Mesenchymal stem cell (in vitro differentiated cells and primary cell): ENCODE data around the gene MANEAL.

Experiments used
- DNase-seq: peaks from one replicate; pipeline ENCODE4 v3.0.0-alpha.2; 2013
- H2AFZ ChIP-seq: one replicate; pipeline ENCODE4 v1.6.1; 2013; ENCODE audit warnings: low read depth, mild to moderate bottlenecking, control low read depth, inconsistent platforms, low read length, moderate library complexity
- H2AK5ac ChIP-seq: 2 replicates; pipeline ENCODE4 v1.6.1; 2013; ENCODE audit warnings: low read length, moderate library complexity, mild to moderate bottlenecking, inconsistent platforms; ENCODE audit not compliant: severe bottlenecking
- H2BK120ac ChIP-seq: one replicate; pipeline ENCODE4 v1.6.1; 2013; ENCODE audit warnings: low read depth, mild to moderate bottlenecking, inconsistent platforms, low read length, moderate library complexity
- H2BK12ac ChIP-seq, 2 experiments: one replicate each; pipeline ENCODE4 v1.6.1; 2013; ENCODE audit warnings: inconsistent platforms in 2 of 2, low read length in 2 of 2, mild to moderate bottlenecking in 2 of 2, moderate library complexity in 2 of 2, control low read depth in 1 of 2
- H2BK15ac ChIP-seq: one replicate; pipeline ENCODE4 v1.6.1; 2013; ENCODE audit warnings: mild to moderate bottlenecking, low read depth, inconsistent platforms; ENCODE audit not compliant: poor library complexity, severe bottlenecking
- H2BK5ac ChIP-seq: 2 replicates; pipeline ENCODE4 v1.6.1; 2013; ENCODE audit warnings: low read depth, mild to moderate bottlenecking, low read length, control low read depth, inconsistent platforms; ENCODE audit not compliant: poor library complexity, severe bottlenecking
- H3K14ac ChIP-seq, 2 experiments: one replicate each; pipeline ENCODE4 v1.6.1; 2013; ENCODE audit warnings: inconsistent platforms in 2 of 2, low read length in 2 of 2, control low read depth in 1 of 2, mild to moderate bottlenecking in 1 of 2, moderate library complexity in 1 of 2
- H3K18ac ChIP-seq, 2 experiments: one replicate each; pipeline ENCODE4 v1.6.1; 2013; ENCODE audit warnings: inconsistent platforms in 2 of 2, low read length in 2 of 2, control low read depth in 1 of 2, low read depth in 1 of 2, mild to moderate bottlenecking in 1 of 2
- H3K23ac ChIP-seq, 2 experiments: one replicate each; pipeline ENCODE4 v1.6.1; 2013; ENCODE audit warnings: inconsistent platforms in 2 of 2, low read length in 2 of 2, mild to moderate bottlenecking in 2 of 2, moderate library complexity in 2 of 2, control low read depth in 1 of 2
- H3K27ac ChIP-seq: 2 replicates; pipeline ENCODE4 v1.5.1; 2013; ENCODE audit warnings: mild to moderate bottlenecking, moderate library complexity, low read length, control low read depth, inconsistent platforms; ENCODE audit not compliant: poor library complexity, severe bottlenecking
- H3K27me3 ChIP-seq, 2 experiments: 2 replicates each; pipeline versions ENCODE4 v1.6.1 to v1.7.0; 2013; ENCODE audit warnings: low read length in 2 of 2, mild to moderate bottlenecking in 2 of 2, moderate library complexity in 2 of 2, control low read depth in 1 of 2, inconsistent platforms in 1 of 2; ENCODE audit not compliant: control insufficient read depth in 1 of 2, insufficient read depth in 1 of 2
- H3K36me3 ChIP-seq, 2 experiments: 2 replicates each; pipeline versions ENCODE4 v1.6.1 to v1.7.0; 2013; ENCODE audit warnings: low read length in 2 of 2, control low read depth in 1 of 2, inconsistent platforms in 1 of 2, low read depth in 1 of 2, mild to moderate bottlenecking in 1 of 2; ENCODE audit not compliant: insufficient read depth in 2 of 2, control insufficient read depth in 1 of 2
- H3K4ac ChIP-seq, 2 experiments: one replicate each; pipeline ENCODE4 v1.6.1; 2013; ENCODE audit warnings: inconsistent platforms in 2 of 2, low read length in 2 of 2, mild to moderate bottlenecking in 2 of 2, moderate library complexity in 2 of 2, control low read depth in 1 of 2, low read depth in 1 of 2
- H3K4me1 ChIP-seq: 2 replicates; pipeline ENCODE4 v1.6.1; 2013; ENCODE audit warnings: low read depth, low read length, control low read depth; ENCODE audit not compliant: control insufficient read depth, insufficient read depth
- H3K4me2 ChIP-seq: 2 replicates; pipeline ENCODE4 v1.6.1; 2013; ENCODE audit warnings: low read length, mild to moderate bottlenecking, inconsistent platforms; ENCODE audit not compliant: poor library complexity, severe bottlenecking
- H3K4me3 ChIP-seq, 2 experiments: 2 replicates each; pipeline versions ENCODE4 v1.5.1 to v1.7.0; 2013; ENCODE audit warnings: low read length in 2 of 2, mild to moderate bottlenecking in 2 of 2, control low read depth in 1 of 2, low read depth in 1 of 2; ENCODE audit not compliant: insufficient read depth in 1 of 2
- H3K79me1 ChIP-seq: replicated peaks from 2 replicates; pipeline ENCODE4 v1.6.1; 2013; ENCODE audit warnings: mild to moderate bottlenecking, control low read depth, low read length, inconsistent platforms; ENCODE audit not compliant: poor library complexity, severe bottlenecking
- H3K9ac ChIP-seq: 2 replicates; pipeline ENCODE4 v1.7.0; 2013; ENCODE audit warnings: mild to moderate bottlenecking, low read length, moderate library complexity
- H3K9me3 ChIP-seq: 2 replicates; pipeline ENCODE4 v1.7.0; 2013; ENCODE audit warnings: mild to moderate bottlenecking, low read length; ENCODE audit not compliant: control insufficient read depth
- H4K8ac ChIP-seq: one replicate; pipeline ENCODE4 v1.6.1; 2013; ENCODE audit warnings: inconsistent platforms, mild to moderate bottlenecking, low read length, moderate library complexity
- H4K91ac ChIP-seq: one replicate; pipeline ENCODE4 v1.6.1; 2013; ENCODE audit warnings: mild to moderate bottlenecking, low read length, inconsistent platforms
- WGBS: methylation state at CpG from one replicate; pipeline ENCODE4 v1.1.7; 2013; ENCODE audit warnings: mixed read lengths; 5-methylcytosine and 5-hydroxymethylcytosine counted together

MANEAL gene

DNA sequence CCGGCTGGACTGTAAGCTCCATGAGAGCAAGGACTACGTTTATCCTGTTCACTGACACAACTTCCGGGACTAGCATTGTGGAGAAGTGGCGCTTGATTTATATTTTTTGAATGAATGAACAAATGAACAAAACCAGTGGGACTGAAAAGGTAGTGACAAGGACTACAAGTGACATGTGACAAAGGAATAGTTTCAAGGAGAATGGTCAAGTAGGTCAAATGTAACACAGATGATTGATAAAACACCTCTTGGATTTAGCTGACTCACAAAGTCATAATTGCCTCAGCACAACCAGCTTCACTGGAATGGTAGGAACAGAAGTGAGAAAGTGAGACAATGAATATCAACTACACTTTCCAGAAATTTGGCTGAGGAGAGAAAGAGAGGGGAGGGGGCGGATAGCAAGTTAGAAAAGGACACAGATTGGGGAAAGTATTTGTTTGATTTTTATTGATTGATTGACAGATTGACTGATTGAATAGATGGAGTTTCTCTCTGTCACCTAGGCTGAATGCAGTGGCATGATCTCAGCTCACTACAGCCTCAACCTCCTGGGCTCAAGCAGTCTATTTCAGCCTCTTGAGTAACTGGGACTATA is 51.5 kb downstream of the MANEAL start:
- no peak overlapping the region for H2BK120ac ChIP-seq
- no peak overlapping the region for H3K4me3 ChIP-seq
- no peak overlapping the region for H3K9ac ChIP-seq
- no peak overlapping the region for H3K18ac ChIP-seq
- no peak overlapping the region for H3K14ac ChIP-seq
- H3K4ac ChIP-seq = no peak overlapping the region
- 98% methylated on average over 5 of the region's 5 CpGs for WGBS
- H2BK5ac ChIP-seq = no peak overlapping the region
- H2BK15ac ChIP-seq = no peak overlapping the region
- peaks cover 27% of the 10 kb centered on the region for H3K79me1 ChIP-seq
- H4K91ac ChIP-seq = no peak overlapping the region
- no peak overlapping the region for H3K4me2 ChIP-seq
- DNase-seq = no peak
- H3K23ac ChIP-seq = no peak overlapping the region
- no peak overlapping the region for H2AFZ ChIP-seq
- peak overlapping the region; percentile 50 for H2AK5ac ChIP-seq
- no peak overlapping the region for H2BK12ac ChIP-seq
- peaks cover 15 to 77% of the 10 kb centered on the region in 2 experiments for H3K36me3 ChIP-seq
- no peak overlapping the region for H4K8ac ChIP-seq
- no peaks in the 10 kb centered on the region for H3K9me3 ChIP-seq
- H3K27ac ChIP-seq = peak overlapping the region; percentile 60
- no peaks in the 10 kb centered on the region for H3K27me3 ChIP-seq
- peaks cover 11% of the 10 kb centered on the region for H3K4me1 ChIP-seq

DNA sequence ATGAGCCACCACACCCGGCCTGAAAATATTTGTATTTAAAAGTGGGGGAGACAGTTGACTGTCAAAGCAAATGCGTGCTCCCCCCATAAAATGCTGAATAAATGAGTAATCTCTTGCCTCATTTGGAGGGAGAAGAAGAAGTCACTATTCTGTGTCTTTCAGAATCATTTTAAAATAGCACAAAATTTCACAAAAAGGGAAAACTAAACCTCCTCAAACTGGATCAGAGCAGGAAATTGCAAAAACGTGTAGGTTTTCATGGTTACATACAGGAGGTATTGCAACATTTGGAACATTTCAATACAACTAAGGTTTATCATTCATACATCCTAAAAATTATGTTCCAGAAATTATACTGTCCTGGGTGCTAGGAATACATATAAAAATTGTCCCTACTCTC is 52.1 kb downstream of the MANEAL start:
- Histone ChIP-seq H3K4ac (no peak overlapping the region), H3K4me1 (peaks cover 9% of the 10 kb centered on the region), H3K27me3 (no peaks in the 10 kb centered on the region), H3K4me2 (no peak overlapping the region), H2BK15ac (no peak overlapping the region), H4K91ac (no peak overlapping the region), H3K14ac (no peak overlapping the region), H2AFZ (no peak overlapping the region), H3K79me1 (peaks cover 25% of the 10 kb centered on the region), H3K4me3 (no peak overlapping the region), H3K18ac (no peak overlapping the region), H2BK120ac (no peak overlapping the region), H3K27ac (no peak overlapping the region), H3K9ac (no peak overlapping the region), H2BK5ac (no peak overlapping the region), H2AK5ac (peak overlapping the region; percentile 50), H4K8ac (no peak overlapping the region), H3K23ac (no peak overlapping the region), H3K9me3 (no peaks in the 10 kb centered on the region), H3K36me3 (peaks cover 13 to 70% of the 10 kb centered on the region in 2 experiments), H2BK12ac (no peak overlapping the region)
- no peak for DNase-seq
- 100% methylated on average over 1 of the region's 3 CpGs for WGBS

DNA sequence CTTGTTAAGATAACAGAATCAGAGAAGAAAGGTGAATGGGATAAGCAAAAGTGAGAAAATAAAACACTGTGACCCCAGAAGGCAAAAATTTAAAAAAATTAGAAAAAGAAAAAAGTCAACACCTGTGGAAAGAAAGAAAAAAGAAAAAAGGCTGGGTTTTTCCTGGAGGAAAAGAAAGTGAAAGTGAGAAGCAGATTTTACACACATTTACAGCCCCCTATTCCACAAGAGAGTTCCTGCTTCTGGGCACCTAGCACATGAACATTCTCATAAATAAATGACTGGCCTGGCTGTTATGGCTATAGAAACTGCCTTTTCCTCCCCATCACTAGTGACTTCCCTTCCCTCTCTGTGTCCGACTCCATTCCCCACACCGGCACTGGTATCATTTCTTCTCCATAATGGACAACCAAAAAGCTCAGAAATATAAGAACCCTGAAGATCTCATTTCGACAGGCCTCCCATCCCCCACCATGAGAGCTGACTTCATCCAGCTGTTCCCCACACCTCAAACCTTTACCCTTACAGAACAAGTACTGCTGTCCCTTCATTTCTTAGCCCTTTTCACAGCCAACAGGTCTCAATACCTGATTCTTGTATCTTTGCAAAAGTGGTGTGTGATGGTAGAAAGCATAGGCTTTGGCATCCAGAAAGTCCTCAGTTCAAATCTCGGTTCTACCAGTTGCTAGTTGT is 53.1 kb downstream of the MANEAL start:
- H3K36me3 ChIP-seq = peaks cover 7 to 61% of the 10 kb centered on the region in 2 experiments
- no peak overlapping the region for H2BK120ac ChIP-seq
- no peak overlapping the region for H2BK5ac ChIP-seq
- no peak overlapping the region for H4K8ac ChIP-seq
- 96% methylated on average over 4 of the region's 4 CpGs for WGBS
- H3K4me3 ChIP-seq = no peak overlapping the region
- H3K4ac ChIP-seq = no peak overlapping the region
- H3K4me1 ChIP-seq = peaks cover 1% of the 10 kb centered on the region
- no peak overlapping the region for H2BK12ac ChIP-seq
- peaks cover 17% of the 10 kb centered on the region for H3K79me1 ChIP-seq
- H3K27me3 ChIP-seq = no peaks in the 10 kb centered on the region
- H3K27ac ChIP-seq = no peak overlapping the region
- no peak overlapping the region for H4K91ac ChIP-seq
- H3K23ac ChIP-seq = no peak overlapping the region
- peak; percentile 15 for DNase-seq
- peak overlapping the region; percentile 17 for H3K9ac ChIP-seq
- H2AK5ac ChIP-seq = peak overlapping the region; percentile 73
- no peak overlapping the region for H3K4me2 ChIP-seq
- no peak overlapping the region for H2AFZ ChIP-seq
- H2BK15ac ChIP-seq = no peak overlapping the region
- no peaks in the 10 kb centered on the region for H3K9me3 ChIP-seq
- H3K14ac ChIP-seq = no peak overlapping the region
- H3K18ac ChIP-seq = no peak overlapping the region

DNA sequence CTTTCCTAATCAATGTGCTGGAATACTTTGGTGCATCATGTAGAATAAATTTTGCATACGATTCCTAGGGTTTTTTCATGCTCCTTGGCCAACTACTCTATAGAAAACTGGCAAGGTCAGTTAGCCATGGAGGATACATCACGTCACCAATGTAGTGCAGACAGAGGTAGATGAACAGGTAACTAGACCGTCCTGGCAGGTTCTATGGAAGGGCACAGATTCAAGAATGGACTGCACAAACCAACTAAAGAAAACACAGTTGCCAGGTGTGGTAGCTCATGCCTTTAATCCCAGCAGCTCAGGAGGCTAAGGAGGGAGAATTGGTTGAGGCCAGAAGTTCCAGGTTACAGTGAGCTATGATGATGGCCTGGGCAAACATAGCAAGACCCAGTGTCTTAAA is 55.8 kb downstream of the MANEAL start:
- Histone ChIP-seq H3K23ac (no peak overlapping the region), H3K36me3 (peaks cover 7 to 61% of the 10 kb centered on the region in 2 experiments), H2BK12ac (no peak overlapping the region), H3K4ac (no peak overlapping the region), H2BK15ac (no peak overlapping the region), H4K91ac (no peak overlapping the region), H2BK120ac (no peak overlapping the region), H3K14ac (no peak overlapping the region), H3K9me3 (no peaks in the 10 kb centered on the region), H4K8ac (no peak overlapping the region), H3K79me1 (peaks cover 17% of the 10 kb centered on the region), H3K27me3 (no peaks in the 10 kb centered on the region), H3K27ac (no peak overlapping the region), H3K4me1 (no peaks in the 10 kb centered on the region), H3K9ac (no peak overlapping the region), H2AFZ (no peak overlapping the region), H3K4me3 (no peak overlapping the region), H2AK5ac (no peak overlapping the region), H3K4me2 (no peak overlapping the region), H2BK5ac (no peak overlapping the region), H3K18ac (no peak overlapping the region)
- no peak for DNase-seq
- 98% methylated on average over 3 of the region's 3 CpGs for WGBS
